GM18505 (cell line): Measurements from ENCODE around the gene FKBP8.
"Not testable (repeated sequence)": the region's sequence is repeated elsewhere in the genome, so short reads cannot be mapped to it uniquely, and the experiment has no call there.

Experiments used
- ATAC-seq: cut with Tn5 transposase; IDR thresholded peaks from one replicate; pipeline ENCODE4 v1.9.1; 2021; ENCODE audit not compliant: unreplicated experiment
- POLR2A ChIP-seq: IDR thresholded peaks from 4 replicates; pipeline ENCODE4 v1.6.1; 2011; ENCODE audit warnings: borderline replicate concordance; ENCODE audit not compliant: insufficient read depth, insufficient read length; ENCODE audit errors: extremely low read depth

The FKBP8 gene

DNA sequence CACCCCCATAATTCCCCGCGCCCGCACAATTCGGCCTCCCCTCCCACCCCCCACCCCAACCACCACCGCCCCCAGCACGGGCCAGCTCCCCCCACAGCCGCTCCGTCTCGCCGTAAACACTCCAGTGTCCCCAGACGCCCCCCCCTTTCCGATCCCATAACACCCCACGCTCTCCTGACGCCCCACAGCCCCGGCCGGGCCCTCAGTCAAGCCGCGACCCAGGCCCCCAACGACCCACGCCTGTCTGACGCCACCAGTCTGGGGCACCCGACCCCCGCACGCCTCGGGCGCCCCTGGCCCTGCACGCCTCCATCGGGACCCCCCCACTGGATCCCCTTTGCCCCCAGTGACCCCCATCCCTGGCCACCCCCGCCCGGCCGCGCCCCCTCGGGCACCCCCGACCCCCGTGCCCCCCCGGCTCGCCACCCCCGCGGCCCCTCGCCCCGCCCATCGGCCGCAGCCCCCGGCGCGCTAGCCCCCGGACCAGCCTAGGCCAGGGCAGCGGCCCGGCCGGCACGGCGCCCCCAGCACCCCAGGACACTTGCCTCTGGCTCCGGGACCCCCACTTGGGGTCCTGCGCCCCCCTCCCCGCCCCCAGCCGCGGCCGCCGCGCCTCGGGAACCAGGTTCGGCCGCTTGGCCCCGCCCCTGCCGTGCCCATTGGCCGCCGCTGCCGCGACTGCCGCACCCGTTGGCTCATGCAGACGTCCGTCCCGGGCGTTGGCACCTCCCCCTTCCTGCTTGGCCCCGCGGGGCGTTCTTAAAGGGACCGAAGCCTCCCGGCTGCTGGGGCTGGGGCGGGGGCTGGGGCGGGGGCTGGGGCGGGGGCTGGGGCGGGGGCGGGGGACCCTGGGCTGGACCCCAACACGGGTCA is at the start of gene FKBP8:
Gene FKBP8, minus strand, starts transcription at position 633 of the 873 bp plus-strand sequence. CDS start 1,603 bp downstream, outside the sequence.
- ATAC-seq: peak; percentile 88
- TF ChIP-seq POLR2A: no peak

DNA sequence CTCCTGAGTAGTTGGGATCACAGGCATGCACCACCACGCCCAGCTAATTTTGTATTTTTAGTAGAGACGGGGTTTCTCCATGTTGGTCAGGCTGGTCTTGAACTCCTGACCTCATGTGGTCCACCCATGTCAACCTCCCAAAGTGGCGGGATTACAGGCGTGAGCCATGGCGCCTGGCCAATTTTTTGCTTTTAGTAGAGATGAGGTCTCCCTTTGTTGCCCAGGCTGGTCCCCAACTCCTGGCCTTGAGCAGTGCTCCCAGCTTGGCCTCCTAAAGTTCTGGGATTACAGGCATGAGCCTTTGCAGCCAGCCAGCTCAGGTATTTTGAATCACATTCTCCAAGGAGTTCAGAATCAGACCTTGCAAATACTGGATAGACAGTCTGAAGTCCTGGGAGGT is 49.4 kb upstream of the FKBP8 start:
- ATAC-seq: not testable (repeated sequence)

DNA sequence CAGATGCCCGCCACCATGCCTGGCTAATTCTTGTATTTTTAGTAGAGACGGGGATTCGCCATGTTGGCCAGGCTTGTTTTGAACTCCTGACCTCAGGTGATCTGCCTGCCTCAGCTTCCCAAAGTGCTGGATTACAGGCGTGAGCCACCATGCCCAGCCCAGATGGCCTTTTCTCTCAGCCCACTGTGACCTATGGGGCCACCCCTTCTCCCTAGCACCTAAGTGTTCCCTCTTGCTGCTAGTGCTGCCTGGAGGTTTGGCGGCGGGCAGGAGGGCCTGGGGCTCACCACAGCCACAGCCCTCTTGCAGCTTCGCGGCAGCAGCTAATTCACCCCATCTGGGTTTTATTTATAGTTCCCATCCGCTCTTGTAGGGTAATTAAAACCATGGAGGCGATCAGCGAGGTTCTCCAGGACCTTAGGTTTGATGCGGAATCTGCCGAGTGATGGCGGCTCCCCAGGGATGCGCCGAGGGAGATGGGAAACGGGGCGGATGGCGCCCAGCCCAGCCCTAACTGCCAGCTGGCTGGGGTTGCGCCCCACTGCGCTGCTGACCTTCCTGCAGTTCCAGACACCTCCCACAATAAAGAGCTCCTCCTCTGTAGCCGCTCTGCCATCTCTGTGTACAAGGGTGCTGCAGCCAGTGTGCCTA is 48.5 kb upstream of the FKBP8 start:
- no peak for ATAC-seq
- no peak for TF ChIP-seq POLR2A

DNA sequence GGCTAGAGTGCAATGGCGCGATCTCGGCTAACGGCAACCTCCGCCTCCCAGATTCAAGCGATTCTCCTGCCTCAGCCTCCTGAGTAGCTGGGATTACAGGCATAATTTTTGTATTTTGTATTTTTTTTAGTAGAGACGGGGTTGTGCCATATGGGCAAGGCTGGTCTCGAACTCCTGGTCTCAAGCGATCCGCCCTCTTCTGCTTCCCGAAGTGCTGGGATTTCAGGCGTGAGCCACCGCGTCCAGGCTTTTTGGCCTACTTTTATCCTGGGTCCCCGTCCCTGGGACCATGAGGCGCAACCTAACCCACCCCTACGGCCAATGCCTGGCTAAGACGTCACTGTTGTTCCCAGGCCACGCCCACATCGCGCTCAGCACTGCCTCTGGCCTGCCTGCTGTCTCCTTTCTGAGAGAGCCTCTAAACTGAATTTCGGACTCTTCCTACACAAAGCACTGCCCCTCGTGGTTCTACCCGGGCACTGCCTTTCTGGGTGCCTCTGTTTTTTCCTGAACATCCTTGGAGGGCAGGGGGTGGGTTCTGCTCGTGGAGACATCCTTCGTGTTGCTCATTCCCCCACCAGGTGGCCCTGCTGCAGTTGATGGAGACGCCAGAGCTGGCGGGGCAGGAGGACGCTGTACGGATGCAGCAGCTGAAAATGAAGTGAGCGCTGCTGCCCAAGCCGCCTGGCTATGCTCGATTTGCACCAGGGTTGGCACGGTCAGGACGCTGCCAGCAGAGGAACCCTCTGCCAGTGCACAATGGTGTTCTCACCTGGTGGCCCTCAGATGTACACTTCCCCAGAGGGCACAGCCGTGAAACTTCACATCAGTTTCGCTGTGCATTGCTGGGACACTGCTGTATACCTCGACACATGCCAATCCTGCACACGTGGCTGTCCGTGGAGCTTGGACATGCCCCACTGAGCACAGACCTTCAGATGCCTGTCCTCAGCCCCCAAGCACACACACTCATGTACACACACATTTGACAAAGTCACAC is 47.2 kb upstream of the FKBP8 start:
- no peak for ATAC-seq
- no peak for TF ChIP-seq POLR2A

DNA sequence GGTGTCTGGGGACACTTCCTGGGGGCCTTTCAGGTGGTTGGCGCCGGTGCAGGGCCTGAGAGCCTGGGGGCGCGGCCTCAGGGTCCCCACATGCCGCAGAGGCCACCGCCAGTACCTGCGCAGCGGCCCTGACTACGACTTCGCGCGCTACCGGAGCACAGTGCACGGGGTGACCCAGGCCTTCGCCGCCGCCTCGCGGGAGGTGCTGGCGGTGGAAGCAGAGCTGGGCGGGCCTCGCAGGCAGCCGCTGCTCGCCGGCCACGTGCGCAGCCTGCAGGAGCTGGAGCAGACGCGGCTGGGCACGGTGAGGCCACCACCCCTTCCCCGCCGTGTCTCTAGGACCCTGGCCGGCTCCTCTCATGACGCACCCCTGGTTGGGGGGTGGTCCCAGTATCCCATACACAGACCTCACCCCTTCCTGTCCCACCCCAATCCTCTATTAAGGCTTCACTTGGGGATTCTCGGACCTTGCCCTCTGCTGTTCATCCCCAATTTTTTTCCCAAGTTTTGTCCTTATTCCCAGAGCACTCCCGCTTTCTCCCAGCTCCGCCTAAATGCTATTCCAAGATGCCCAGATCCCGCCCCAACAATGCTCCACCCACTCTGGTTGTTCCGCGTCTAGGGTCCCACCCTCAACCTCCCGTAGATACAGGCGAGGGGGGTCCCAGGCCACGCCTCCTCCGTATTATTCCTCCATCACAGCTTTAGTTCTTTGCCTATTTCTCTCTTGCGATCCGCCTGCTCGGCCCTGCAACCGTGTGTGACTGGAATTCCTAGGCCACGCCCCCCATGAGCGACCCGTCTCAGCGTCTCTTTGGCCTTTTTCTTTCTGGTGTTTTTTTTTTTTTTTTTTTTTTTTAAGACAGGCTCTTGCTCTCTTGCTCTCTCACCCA is 46.3 kb upstream of the FKBP8 start:
- TF ChIP-seq POLR2A: no peak
- peak; percentile 40 for ATAC-seq

DNA sequence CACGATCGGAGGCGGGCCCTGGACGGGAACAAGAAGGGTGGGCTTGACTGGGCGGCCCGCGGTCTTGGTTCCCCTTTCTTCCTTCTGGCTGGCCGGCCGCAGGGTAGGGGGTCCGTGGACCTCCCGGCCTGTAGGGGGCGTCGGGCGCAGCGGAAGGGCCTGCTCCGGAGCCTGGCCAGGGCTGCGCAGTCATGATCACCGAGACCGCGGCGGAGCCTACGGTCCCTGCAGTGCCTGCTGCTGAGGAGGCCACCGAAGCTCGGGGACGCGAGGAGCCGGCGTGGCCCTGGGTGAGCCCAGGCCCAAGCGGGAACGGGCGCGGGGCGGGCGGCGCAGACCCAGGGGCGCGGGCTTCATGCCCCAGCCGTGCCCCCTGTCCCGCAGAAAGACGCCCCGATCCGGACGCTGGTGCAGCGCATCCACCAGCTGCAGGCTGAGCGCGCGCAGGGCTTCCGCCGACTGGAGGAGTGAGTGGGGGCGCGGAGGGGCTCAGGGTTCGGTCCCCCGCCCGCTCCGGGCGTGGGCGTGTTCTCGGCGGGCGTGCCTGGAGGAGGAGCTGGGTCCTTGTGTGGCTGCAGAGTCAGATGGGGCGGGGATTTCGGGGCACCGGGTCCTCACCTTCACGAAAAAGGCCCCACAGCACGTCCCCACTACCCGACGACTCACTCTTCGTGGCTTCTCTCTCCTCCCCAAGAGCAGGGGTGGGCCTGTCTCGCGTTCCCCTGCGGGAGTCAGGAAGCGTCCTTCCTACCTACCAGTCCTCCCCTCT is 45.4 kb upstream of the FKBP8 start, which contains the start of gene REX1BD:
Gene REX1BD, plus strand, starts transcription at position 188 of the 769 bp plus-strand sequence. Its CDS starts 4 bp downstream, at position 192.
- ATAC-seq: peak; percentile 60
- TF ChIP-seq POLR2A: peak; percentile 73

DNA sequence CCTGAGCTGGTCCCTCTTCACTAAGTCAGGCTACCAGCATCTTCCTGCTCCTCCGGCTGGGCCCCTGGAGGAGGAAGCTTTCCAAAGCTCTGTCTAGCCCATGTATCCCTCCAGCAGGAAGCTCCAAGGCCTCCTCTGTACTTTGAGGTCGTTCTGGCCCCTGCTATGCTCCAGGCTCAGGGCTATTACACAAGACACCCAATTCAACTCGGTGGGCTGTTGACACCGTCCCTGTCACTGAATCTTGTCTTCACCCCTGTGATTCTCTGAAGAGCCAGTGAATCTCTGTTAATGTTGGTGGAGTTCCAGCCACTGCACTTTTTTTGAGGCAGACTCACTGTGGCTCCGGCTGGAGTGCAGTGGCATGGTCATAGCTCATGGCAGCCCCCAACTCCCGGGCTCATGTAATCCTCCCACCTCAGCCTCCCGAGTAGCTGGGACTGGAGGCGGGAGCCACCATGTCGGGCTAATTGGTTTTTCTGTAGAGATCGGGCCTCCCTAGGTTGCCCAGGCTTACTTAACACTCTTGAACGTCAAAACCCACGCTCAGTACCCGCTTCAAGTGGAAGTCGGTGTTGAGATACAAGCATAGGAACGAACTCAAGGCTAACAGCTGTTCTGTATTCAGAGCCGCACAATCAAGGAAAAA is 44.7 kb upstream of the FKBP8 start:
- no peak for TF ChIP-seq POLR2A
- peak; percentile 1 for ATAC-seq

DNA sequence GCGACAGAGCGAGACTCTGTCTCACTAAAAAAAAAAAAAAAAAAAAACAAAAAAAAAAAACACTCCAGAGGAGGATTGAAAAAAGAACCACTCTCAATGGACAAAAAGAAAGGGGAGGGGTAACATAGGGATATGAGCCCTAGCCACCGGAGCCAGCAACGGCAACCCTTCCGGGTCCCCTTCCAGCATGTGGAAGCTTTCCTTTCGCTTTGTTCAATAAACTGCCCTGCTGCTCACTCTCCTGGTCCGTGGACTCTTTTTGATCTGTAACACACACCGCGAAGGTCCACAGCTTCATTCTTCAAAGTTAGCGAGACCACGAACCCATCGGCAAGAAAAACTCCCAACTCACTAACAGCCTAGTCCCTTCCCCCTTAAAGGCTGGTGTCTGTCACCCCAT is 44.2 kb upstream of the FKBP8 start:
- no peak for TF ChIP-seq POLR2A
- ATAC-seq: no peak

DNA sequence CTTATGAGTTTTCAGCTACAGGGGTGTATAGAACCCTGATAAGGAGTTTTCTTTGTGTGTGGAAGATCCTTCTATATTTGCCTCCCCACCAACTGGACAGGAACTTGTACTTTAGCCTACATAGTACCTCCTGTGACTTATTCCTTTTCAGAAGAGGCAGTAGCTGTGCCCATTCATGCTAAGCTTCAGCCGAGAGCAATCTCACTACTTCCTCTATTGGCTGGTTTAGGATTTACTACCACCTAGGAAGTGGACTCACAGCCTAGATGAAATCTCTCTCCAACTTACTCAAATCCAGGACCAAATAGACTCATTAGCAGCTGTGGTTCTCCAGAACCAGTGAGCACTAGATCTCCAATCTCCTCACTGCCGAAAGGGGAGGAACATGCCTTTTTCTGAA is 42.9 kb upstream of the FKBP8 start:
- no peak for TF ChIP-seq POLR2A

DNA sequence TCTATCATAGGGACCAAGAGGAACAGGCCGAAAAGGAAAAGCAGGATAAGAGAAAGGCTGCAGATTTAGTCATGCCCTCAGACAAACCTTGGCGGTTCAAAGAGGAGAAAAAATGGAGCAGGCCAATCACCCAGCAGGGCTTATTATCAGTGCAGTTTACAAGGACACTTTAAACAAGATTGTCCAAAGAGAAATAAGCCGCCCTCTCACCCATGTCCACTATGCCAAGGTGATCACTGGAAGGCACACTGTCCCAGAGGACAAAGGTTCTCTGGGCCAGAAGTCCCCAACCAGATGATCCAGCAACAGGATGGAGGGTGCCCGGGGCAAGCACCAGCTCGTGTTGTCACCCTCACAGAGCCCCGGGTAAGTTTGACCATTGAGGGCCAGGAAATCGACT is 36.9 kb upstream of the FKBP8 start:
- ATAC-seq: no peak

More for the DNA sequence above, 42.9 kb upstream of the FKBP8 start:
- ATAC-seq: no peak

DNA sequence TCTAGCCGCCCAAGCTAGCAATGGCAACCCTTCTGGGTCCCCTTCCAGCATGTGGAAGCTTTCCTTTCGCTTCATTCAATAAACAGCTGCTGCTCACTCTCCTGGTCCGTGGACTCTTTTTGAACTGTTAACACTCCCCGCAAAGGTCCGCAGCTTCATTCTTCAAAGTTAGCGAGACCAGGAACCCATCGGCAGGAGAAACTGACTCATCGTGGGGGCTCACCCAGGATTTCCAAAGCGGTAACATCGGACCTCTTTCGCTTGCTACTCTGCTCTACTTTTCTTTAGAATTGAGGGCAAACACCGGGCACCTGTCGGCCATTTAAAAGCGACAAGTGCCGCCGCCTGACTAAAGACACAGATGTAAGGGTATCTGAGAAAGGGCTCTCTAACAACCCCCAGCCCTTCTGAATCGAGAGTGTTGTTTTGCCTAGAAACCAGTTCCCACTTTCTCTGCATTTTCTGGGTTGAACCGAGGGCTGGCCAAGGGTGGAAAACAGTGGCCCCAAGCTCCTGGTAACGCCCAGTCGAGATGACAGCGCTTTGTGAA is 34.1 kb upstream of the FKBP8 start:
- TF ChIP-seq POLR2A: no peak
- ATAC-seq: no peak

More for the DNA sequence above, 36.9 kb upstream of the FKBP8 start:
- TF ChIP-seq POLR2A: no peak
